Stimulated activated CD8-positive, alpha-beta memory T cell treated with anti-CD3 and anti-CD28 coated beads, Interleukin-15, amount 100 ng/mL, for 48 hours (primary cell): ENCODE measurements around the gene CAMK1.

Experiments used
- DNase-seq, 2 donors: peaks; one replicate each; pipeline ENCODE4 v3.0.0-alpha.2; 2020; ENCODE audit warnings: low read depth in 2 of 2

The CAMK1 gene

GRCh38 chr3:9793161-9793781, 23.5 kb upstream of the CAMK1 start:
- no peak for DNase-seq

GRCh38 chr3:9792405-9793160, 22.8 kb upstream of the CAMK1 start, which contains the start of the genes ARPC4 and TADA3:
TSS of gene ARPC4 (plus strand) at chr3:9793082. CDS start at chr3:9793122, 40 bp downstream.
TSS of gene TADA3 (minus strand) at chr3:9792473. CDS start at chr3:9791466, 1,007 bp downstream.
- DNase-seq, result peak; percentile 88

- no peak for DNase-seq
Measured at GRCh38 chr3:9791790-9792404, 22.1 kb upstream of the CAMK1 start.

GRCh38 chr3:9791127-9791526, 21.4 kb upstream of the CAMK1 start:
- no peak for DNase-seq

- no peak for DNase-seq
Measured at GRCh38 chr3:9787714-9788113, 18.0 kb upstream of the CAMK1 start.

GRCh38 chr3:9786825-9787669, 17.3 kb upstream of the CAMK1 start:
- DNase-seq, result no peak

- DNase-seq, result no peak
Measured at GRCh38 chr3:9786209-9786739, 16.5 kb upstream of the CAMK1 start.

DNA sequence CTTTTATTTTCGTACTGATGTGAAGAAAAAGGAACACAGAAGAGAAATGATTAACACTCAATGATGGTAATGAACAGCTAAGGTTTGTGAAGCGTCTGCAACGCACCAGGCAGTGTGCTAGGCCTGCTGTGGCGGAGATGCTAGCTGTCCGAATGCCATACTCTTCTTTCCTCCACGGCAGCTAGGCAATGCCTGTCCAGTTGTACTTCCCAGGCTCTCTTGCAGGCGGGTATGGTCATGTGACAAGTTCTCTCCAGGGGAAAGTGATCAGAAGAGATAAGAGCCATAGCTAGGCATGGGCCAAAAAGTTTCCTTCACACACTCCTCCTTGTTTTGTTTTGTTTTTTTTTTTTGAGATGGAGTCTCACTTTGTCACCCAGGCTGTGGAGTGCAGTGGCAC, 15.9 kb upstream of the CAMK1 start:
- no peak for DNase-seq

GRCh38 chr3:9784965-9785364, 15.2 kb upstream of the CAMK1 start:
- DNase-seq, result no peak

DNA sequence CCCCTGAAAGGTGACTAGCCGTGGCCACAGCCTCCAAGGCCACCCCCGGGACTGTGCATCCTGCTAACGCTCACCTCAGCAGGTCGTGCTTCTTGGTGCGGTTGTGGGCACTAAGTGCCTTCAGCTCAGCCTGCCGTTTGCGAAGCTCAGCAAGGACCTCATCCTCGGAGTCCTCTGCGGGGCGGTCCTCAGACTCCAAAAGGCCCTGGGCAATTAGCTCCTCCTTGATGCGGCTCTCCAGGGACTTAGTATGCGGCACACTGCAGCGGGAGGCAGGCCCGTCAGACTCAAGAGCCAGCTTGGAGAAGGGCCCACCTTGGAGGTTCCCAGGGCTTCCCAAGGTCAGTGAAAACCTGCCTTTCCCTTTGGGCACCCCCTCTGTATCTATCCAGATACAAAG, 14.2 kb upstream of the CAMK1 start:
- no peak for DNase-seq

DNA sequence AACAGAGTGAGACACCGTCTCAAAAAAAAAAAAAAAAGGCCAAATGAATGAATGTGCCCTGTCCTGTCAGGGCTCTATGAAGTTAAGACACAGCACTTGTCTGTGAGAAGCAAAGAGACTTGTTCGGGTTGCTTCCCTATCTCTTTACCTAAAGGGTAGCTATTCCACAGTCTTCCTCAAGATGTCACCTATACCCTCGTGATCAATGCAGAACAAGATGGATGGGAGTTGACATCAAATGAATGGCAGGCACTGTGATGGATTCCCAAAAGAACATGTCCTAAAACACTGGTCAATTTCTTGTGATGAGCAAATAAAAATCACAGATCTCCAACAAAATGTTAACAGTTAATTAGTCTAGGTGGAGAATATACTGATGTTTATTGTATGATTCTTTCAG, 13.0 kb upstream of the CAMK1 start:
- no peak for DNase-seq

GRCh38 chr3:9781978-9782603, 12.3 kb upstream of the CAMK1 start:
- no peak for DNase-seq

GRCh38 chr3:9781551-9781950, 11.8 kb upstream of the CAMK1 start:
- no peak for DNase-seq

- DNase-seq, result no peak
Measured at GRCh38 chr3:9780910-9781309, 11.2 kb upstream of the CAMK1 start.

DNA sequence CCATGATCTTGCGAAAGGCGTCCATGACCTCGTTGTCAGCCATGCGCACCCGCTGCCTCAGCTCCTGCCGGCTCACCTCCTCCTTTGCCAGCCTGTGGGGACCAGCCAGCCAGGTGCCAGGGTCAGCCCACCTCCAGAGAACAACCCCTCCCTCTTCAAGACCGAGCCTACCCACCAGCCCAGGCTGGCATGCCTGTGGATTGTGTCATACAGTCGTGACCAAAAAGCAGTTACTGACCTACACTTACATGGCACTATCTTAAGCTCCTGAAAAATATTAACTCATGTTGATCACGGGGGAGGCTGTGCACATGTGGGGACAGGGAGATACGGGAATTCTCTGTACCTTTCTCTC, 10.7 kb upstream of the CAMK1 start:
- no peak for DNase-seq

DNA sequence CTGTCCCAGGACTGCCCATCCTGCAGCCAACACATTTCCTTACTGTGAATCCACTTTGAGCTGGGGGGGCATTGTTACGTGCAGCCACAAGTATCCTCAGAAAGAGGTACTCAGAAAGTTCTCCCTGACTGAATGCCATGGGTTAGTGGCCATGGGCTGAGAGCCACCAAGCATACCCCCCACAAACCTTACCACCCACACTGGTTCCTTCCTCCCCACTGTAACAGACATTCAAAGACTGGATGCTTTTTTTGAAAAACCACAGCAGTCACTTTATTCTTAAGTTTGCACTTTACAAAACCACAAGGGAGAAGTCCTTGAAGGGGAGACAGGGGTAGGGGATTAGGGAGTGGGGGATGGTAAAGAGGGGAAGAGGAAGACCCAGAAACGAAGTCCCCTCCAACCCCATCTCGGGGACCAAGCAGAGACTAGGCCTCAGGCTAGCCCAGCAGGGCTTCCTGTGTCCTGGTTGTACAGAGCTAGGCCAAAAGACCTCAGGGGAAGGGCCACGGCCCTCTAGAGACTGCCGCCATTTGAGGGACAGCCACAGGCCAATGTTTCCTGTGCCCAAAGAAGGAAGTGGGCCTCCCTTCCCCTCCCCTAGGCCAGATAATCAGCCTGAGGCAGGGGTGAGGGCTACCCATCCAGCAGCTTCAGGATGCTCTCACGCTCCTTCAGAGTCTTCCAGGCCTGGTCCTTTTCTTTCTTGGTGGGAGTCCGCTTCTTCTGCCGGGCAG, 10.1 kb upstream of the CAMK1 start:
- DNase-seq, result peak; percentile 48 to 57

DNA sequence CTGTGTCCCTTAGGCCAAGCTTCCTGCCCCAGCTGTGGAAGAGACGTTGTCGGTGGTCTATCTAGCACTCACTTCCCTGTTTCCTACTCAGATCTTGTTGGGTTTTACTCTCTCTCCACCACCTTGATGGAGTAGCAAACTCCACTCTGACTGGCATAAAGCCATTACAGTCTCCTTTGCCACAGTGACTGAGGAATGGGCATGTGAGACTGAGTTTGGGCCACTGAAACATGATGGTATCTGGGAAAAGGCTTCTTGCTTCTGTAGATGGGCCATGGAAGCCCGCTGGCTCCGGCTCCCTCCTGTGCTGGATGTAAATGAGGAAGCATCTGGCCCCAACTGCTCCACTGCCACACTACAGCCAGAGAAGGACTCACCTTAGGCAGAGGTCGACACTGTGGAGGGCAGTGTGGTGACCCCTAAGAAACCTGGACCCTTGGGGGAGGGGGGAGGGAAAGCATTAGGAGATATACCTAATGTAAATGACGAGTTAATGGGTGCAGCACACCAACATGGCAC, 9.4 kb upstream of the CAMK1 start:
- DNase-seq, result no peak

DNA sequence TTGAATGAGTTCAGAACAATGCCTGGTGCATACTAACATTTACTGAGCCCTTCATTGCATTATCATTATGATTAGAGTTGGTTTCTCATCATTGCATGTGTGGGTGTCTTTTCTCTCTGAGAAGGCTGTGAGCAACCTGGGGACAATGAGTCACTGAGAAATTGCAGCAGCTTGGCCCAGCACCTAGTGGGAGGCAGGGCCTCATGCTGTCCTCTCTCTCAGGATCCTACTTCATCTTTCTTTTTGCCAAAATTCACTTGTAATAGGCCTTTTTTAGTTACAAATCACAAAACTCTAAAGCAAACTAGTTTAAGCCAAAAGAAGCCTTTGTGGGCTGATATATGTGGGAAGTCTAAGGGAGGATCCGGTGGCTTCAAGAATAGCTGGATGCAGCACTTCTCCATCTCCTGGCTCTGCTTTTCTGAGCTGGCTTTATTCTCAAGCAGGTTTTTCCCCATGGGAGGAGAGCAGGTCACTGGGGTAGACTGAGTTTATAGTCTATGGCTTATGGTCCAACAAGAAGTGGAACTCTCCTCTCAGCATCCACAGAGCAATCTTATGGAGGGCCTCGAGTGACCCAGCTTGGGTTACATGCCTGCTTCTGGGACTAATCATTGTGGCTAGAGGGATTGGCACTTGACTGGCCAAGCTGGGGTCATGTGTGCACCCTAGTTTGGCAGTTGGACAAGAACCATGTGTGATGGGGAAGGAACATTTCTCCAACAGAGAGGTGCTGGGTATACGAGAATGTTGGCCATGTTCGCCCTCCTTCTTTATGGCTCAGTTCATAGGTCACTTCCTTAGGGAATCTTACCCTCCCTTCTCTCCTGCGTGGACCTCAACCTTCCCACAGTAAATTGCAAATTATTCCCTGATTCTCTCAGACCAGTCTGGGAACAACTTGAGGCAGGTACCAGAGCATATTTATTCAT, 8.7 kb upstream of the CAMK1 start:
- DNase-seq, result peak; percentile 62 to 70

GRCh38 chr3:9777694-9778021, 7.9 kb upstream of the CAMK1 start:
- no peak for DNase-seq
